T-helper 2 cell treated with Interferon-gamma antibody and Interleukin-4, amounts not matched to agents 5 μg/mL and 100 μg/mL, for 36 hours (primary cell): ENCODE results near the gene DIS3L2.
"Not testable (repeated sequence)": the region's sequence is repeated elsewhere in the genome, so short reads cannot be mapped to it uniquely, and the experiment has no call there.

Experiments used
- DNase-seq: peaks from one replicate; pipeline ENCODE4 v3.0.0; 2021; ENCODE audit warnings: low spot score
- H3K27ac Mint-ChIP-seq: one replicate; pipeline ENCODE4 v1.8.0; 2021; ENCODE audit warnings: mild to moderate bottlenecking, mixed read lengths
- H3K27me3 Mint-ChIP-seq: one replicate; pipeline ENCODE4 v1.8.0; 2021; ENCODE audit warnings: low read depth, mixed read lengths
- H3K36me3 Mint-ChIP-seq: one replicate; pipeline ENCODE4 v1.8.0; 2021; ENCODE audit warnings: low read depth, mixed read lengths
- H3K4me1 Mint-ChIP-seq: one replicate; pipeline ENCODE4 v1.8.0; 2021; ENCODE audit warnings: low read depth, mixed read lengths
- H3K4me3 Mint-ChIP-seq: one replicate; pipeline ENCODE4 v1.8.0; 2022; ENCODE audit warnings: mild to moderate bottlenecking, moderate library complexity, mixed read lengths
- H3K9me3 Mint-ChIP-seq: one replicate; pipeline ENCODE4 v1.8.0; 2021; ENCODE audit warnings: mixed read lengths

Gene DIS3L2

DNA sequence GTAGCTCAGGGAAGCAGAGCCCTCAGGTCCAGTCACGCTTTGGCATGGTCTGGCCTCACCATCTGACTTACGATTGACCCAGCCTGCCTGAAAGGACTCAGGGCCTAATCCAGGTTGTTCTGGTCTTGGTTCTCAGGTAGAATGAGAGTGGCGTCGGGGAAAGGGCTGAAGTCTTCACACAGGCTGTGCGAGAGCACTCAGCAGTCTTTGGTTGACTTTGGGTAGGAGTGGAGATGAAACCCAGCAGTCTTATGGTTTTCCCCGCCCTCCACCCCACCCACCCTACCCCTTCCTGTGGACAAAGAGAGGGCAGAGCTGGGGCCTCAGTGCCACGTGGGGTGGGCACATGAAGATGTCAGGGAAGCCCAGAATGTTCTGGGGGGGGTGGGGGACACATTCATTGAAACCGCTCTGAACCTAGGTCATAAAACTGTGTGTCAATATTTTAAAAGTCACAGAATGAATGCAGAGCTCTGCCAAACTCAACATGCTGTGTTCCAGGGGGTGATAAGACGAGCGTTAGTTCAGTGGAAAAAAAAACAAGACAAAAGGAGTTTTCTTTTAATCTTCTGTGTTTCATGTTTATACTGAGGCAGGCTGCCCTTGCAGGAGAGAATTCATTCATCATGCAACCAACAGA is 358.4 kb downstream of the DIS3L2 start:
- no peak for DNase-seq
- Mint-ChIP-seq H3K27me3 (no peaks in the 10 kb centered on the region), H3K9me3 (no peaks in the 10 kb centered on the region), H3K4me3 (peak overlapping the region; percentile 65), H3K27ac (peak overlapping the region; percentile 89), H3K36me3 (peaks cover 2% of the 10 kb centered on the region), H3K4me1 (peaks cover 61% of the 10 kb centered on the region)

DNA sequence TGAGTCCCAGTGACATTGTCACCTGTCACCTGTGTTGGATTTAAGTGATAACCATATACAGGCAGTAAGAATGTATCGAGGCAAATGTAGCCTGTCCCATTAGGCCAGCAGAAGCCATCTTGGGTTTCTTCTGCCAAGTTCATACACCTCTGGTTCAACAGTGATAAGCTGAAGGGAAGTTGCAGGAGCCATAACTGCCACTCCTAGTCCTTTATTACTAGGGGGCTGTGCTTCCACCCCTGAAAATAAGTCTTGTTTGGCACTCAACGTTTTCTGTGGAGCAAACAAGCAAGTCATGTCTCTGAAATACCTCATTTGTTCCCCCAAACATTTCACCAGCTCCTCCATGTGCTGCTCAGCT is 358.9 kb downstream of the DIS3L2 start:
- no peak for DNase-seq
- H3K27me3 Mint-ChIP-seq = no peaks in the 10 kb centered on the region
- H3K36me3 Mint-ChIP-seq = peaks cover 2% of the 10 kb centered on the region
- no peaks in the 10 kb centered on the region for H3K9me3 Mint-ChIP-seq
- peak overlapping the region; percentile 65 for H3K4me3 Mint-ChIP-seq
- peaks cover 56% of the 10 kb centered on the region for H3K4me1 Mint-ChIP-seq
- H3K27ac Mint-ChIP-seq = peak overlapping the region; percentile 89

DNA sequence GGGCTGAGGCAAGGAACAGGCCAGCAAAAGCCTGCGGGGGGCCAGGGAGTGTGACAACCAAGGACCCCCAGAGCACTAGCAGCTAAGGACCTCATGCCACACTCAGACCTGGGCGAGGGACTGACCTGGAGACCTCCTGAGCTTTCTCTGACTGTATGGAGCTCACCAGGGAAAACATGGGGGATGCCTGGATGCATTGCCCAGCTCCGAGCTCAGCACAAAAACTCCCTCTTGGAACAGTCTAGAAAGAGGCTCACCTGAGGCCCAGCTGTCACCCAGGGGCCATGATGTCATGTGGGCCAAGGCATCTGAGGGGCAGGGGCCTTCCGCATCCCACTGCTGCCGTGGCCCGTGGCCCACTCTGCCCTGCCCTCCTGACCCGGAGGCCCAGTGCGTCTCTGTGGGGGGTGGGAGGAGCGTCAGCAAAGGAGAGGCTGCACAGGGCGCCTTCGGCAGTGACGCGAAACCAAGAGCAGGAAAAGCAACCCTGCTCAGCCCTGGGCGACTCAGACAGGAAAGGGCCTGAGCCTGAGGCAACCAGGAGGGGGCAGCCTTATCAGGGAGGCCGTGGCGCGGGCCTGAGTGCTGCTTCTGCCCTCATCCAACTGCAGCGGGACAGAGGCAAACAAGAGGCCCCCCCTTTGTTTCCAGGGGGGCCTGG is 359.8 kb downstream of the DIS3L2 start:
- peak overlapping the region; percentile 89 for H3K27ac Mint-ChIP-seq
- H3K9me3 Mint-ChIP-seq = no peaks in the 10 kb centered on the region
- H3K4me1 Mint-ChIP-seq = peaks cover 48% of the 10 kb centered on the region
- H3K27me3 Mint-ChIP-seq = no peaks in the 10 kb centered on the region
- DNase-seq = peak; percentile 70
- peaks cover 2% of the 10 kb centered on the region for H3K36me3 Mint-ChIP-seq
- peak overlapping the region; percentile 63 for H3K4me3 Mint-ChIP-seq

DNA sequence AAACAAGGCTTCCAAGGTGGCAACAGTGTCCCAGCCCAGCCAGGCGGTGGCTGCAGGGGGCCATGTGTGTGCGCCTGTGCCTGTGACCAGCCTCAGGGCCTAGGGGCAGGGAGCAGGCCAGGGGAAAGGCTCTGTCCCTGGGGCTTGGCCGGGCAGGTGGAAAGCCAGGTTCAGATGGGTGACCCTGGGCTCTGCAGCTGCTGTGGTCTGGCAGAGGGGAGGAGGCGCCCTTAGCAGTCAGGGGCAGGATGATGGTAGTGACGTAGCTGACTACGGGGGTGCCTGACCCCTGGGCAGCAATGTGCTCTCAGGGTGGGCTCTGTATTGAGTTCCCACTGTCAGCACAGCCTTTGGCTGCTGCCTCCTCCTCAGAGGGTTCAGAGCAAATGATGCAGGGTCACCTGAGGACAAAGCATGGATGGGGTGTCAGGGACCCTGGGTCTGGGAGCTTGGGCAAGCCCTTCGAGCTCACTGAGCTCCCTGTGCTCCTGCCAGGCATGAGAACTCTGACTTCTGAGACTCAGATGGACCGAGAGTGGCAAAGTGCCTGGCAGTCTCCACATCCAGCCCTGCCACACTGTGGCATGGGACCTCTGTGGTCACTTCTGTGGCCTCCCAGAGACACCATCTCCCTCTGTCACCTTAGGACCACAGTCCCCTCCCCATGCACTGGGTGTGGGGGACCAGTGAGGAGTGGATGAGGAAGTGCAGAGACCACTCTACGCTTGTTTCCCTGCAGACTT is 360.5 kb downstream of the DIS3L2 start:
- no peaks in the 10 kb centered on the region for H3K27me3 Mint-ChIP-seq
- H3K36me3 Mint-ChIP-seq = peaks cover 2% of the 10 kb centered on the region
- peak overlapping the region; percentile 63 for H3K4me3 Mint-ChIP-seq
- no peak for DNase-seq
- peaks cover 42% of the 10 kb centered on the region for H3K4me1 Mint-ChIP-seq
- H3K27ac Mint-ChIP-seq = peak overlapping the region; percentile 89
- no peaks in the 10 kb centered on the region for H3K9me3 Mint-ChIP-seq

DNA sequence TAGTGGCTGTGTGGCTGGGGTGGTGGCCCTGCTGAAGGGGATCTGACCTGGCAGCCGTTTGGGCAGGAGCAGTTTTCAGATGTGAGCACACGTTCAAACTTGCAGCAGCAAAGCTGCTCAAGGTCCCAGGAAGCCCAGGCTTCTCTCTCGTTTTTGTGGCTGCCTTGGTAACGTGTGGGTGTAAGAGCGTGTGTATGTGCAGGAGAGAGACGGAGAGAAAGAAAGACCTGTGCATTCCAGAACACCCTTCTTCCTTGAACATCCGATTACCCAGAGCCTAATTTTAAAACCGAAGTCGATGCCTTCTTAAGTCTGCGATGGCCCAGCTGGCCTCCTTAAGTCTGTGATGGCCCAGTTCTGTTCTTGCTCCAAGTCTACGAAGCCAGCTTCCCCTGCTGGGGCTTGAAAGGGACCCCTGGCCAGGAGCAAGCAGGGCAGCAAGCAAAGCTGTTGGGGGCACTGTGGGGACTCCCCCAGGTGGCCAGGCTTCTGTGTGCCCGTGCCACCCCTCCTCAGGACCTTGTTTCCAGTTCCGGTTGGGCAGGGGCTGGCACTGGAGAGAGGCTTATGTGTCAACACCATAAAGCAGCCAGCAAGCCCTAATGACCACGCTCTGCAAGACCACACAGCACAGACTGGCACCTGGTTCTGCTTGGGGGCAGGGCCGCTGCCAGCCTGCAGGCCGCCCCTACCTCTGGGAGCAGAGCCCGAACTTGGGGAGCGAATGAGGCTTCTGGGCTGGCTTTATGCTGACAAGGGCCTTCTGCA is 361.2 kb downstream of the DIS3L2 start:
- no peak for DNase-seq
- Mint-ChIP-seq H3K27me3 (no peaks in the 10 kb centered on the region), H3K9me3 (no peaks in the 10 kb centered on the region), H3K4me1 (peaks cover 44% of the 10 kb centered on the region), H3K4me3 (peak overlapping the region; percentile 60), H3K27ac (peak overlapping the region; percentile 65), H3K36me3 (peaks cover 2% of the 10 kb centered on the region)

DNA sequence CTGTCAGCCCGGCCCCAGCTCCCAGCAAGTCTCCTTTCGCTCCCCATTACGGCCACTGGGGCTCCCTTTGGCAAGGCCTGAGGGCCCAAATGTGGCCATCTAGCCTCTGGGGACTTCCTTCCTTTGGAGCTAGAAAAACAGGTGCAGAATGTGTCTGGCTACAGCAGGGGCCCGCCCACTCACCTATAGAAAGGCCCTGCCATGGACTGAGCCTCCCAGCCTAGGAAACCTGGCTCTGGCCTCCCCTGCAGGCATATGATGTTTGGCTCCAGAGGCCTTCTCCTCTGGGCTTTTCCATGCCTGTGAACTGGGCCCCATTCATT is 361.8 kb downstream of the DIS3L2 start:
- H3K9me3 Mint-ChIP-seq = no peaks in the 10 kb centered on the region
- H3K27me3 Mint-ChIP-seq = no peaks in the 10 kb centered on the region
- no peak overlapping the region for H3K4me3 Mint-ChIP-seq
- no peak overlapping the region for H3K27ac Mint-ChIP-seq
- no peak for DNase-seq
- peaks cover under 1% of the 10 kb centered on the region for H3K36me3 Mint-ChIP-seq
- H3K4me1 Mint-ChIP-seq = peaks cover 42% of the 10 kb centered on the region

DNA sequence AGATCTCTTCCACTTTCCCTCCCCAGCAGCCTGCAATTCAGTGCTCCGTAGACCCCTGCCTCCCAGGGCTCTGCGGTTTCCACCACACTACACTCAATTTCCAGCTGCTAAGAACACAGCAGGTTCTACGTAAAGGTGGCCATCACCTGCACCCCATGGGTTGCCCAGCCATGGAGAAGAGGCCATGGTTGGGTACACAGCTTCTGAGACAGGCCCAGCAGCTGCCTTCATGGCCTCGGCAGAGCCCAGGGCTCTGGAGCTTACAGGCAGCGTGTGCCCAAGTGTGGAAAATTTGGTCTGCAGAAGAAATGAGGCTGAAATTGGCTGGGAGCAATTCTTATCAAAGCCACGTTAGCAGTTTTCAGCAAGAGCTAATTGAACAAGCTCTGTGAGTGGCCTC is 362.5 kb downstream of the DIS3L2 start:
- H3K9me3 Mint-ChIP-seq, H3K4me3 Mint-ChIP-seq, H3K36me3 Mint-ChIP-seq, H3K27me3 Mint-ChIP-seq, DNase-seq: not testable (repeated sequence)
- H3K4me1 Mint-ChIP-seq = peaks cover 38% of the 10 kb centered on the region
- H3K27ac Mint-ChIP-seq = peak overlapping the region; percentile 65

DNA sequence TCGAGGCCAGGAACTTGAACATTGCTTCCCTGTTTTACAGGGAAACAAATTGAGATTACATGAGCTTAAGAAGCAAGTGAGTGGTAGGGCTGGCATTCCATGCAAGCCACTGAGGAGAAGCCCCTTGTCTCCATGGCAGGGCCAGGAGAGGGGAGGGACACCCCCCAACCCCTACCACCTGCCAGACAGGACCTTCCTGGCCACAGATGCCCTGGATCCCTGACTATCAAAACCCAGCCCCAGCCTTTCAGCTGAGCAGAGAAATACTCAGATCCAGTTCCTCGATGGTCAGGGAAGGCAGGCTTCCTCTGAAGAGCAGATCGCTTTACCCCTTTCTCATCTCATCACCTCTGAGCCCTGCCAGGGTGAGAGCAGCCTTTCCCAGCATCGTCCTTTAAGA is 363.3 kb downstream of the DIS3L2 start:
- Mint-ChIP-seq H3K9me3 (no peaks in the 10 kb centered on the region), H3K4me1 (peaks cover 35% of the 10 kb centered on the region), H3K36me3 (no peaks in the 10 kb centered on the region), H3K27ac (no peak overlapping the region), H3K27me3 (no peaks in the 10 kb centered on the region), H3K4me3 (no peak overlapping the region)
- DNase-seq = no peak

DNA sequence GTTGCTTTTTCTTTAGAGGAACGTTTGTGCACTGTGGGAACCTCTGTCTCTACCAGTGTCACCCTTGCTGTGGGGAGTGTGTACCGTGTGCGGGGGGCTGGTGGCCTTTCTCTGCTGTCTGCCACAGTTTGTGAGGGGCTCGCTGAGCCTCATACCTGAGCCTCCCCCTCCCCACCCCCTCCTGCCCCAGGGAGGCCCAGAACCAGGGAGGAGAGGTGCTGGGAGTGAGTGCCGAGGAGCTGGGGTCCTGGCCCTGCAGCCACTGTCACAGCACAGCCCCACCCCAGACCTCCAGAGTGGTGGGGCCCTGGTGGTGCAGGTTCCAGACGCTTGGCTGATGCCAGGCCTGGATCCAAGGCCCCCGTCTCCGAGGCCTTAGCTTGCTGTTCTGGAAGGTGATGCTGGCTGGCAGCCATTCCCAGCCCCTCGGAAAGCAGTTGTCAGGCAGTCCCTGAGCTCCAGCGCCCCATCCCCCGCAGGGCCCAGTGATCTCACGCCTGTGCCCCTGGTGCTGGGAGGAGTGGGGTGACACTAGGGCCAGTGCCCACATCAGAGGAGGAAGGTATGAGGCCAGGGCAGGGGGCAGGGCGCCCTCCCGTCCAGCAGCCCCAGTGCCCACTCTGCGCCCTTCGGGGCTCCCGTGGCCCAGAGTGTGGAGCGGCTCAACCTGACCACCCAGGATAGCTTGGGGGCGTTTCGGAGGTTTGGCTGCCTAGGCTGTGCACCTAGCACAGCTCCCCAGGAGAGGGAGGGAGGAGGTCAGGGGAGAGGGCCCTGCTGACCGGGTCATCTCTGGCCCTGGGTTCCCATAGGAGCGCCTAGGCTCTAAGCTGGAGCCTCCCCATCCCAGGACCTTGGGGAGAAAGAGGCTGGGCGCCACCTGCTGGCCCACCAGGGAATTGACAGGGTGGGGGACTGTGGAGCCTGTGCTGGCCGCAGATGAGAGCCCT is 364.1 kb downstream of the DIS3L2 start:
- Mint-ChIP-seq H3K27me3 (no peaks in the 10 kb centered on the region), H3K27ac (no peak overlapping the region), H3K4me1 (peaks cover 28% of the 10 kb centered on the region), H3K36me3 (no peaks in the 10 kb centered on the region), H3K4me3 (no peak overlapping the region), H3K9me3 (no peaks in the 10 kb centered on the region)
- DNase-seq = no peak

DNA sequence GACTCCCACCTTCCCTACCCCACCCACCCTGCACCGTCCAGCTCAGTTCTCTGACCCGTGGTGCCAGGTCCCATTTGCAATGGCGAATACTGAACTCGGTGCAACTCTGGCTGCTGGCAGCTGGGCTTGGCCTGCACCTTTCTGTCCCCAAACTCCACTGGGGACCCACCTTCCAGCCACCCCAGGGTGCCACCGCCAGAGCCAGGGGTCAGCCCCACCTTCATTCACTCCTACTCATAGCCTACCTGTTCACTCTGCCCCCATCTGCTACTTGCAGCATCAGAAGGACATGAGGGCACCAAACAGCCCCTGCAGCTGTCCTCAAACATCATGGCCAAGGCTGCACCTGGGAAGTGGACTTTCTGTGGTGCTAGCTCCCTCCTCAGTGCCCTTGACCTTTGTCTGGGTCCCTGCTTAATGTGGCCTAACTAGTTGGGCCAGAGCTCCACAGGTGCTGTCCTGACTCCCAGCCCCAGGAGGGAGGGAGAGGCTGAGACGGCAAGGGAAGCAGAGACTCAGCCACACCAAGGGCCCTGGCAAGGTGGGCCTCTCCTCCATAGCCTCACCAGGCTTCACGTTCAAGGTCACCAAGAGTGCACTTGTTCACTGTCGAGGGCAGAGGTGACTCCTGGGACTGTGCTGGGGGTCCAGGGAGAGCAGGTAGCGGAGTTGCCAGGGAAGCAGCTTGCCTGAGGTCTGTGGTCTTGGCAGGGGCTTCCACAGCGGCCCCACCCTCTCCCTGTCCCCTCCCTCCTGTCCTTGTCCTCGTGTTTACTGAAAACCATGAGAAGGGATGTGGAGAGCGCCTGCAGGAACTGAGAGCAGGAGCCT is 365.0 kb downstream of the DIS3L2 start:
- not testable (repeated sequence) for DNase-seq, H3K9me3 Mint-ChIP-seq, H3K27ac Mint-ChIP-seq, H3K27me3 Mint-ChIP-seq, H3K4me3 Mint-ChIP-seq, H3K36me3 Mint-ChIP-seq
- peaks cover 19% of the 10 kb centered on the region for H3K4me1 Mint-ChIP-seq

DNA sequence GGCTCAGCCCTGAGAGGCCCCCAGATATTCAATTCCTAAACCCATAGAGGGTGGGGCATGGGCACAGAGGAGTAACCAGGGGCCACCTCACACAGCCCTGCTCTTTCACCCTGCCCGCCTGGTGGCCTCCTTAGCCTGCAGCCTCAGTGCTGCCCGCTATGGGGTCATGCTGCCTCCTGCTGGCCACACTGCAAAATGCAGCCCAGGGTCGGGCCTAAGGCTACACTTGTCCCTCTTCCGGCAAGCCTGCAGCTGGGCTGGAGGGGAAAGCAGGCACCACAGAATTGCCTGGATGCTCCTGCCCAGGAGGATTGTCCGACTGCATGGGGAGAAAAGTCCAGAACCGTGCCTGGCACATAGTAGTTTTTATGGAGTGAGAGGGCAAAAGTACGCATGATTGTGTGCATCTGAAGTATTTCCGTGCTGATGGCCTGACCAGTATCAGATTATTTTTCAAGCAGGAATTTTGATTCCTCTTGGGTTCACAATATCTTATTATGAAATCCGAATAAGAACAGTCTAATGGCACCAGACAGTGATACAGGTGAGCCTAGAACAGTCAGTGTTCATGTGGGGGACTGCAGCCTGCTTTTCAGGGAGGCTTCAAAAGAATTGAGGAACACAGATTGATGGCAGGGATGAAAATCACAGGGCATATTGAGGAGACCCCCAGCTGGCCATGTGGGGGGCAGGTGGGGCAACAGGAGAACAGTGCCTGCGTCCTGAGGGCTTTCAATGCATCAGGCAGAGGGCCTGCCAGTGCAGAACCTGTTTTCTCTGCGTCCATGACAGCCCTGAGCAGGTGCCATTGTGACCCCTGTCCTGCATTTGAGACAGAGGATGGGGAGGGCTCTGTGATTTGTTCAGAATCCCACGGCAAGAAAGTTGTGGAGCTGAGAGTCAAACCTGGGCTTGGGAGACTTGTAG is 365.9 kb downstream of the DIS3L2 start:
- peak; percentile 68 for DNase-seq
- no peaks in the 10 kb centered on the region for H3K27me3 Mint-ChIP-seq
- H3K4me3 Mint-ChIP-seq = no peak overlapping the region
- no peaks in the 10 kb centered on the region for H3K9me3 Mint-ChIP-seq
- H3K4me1 Mint-ChIP-seq = peaks cover 14% of the 10 kb centered on the region
- no peak overlapping the region for H3K27ac Mint-ChIP-seq
- no peaks in the 10 kb centered on the region for H3K36me3 Mint-ChIP-seq

DNA sequence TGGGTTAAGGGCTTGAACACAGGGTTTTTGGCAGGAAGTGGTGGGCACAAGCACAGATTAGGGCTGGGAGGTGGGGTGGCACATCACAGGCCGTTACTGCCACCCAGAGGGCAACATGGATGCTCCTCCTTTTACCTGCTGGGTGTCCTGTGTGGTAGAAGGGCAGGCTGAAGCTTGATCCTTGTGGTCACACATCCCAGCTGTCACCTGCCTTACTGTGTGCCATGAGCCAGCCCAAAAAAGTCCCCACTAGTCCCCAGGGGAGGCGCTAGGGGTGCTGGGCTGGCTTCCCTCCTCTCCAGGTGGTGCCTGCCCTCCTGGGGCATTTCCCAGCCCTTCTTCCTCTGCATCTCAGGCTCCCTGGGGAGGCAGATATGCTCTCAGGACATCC is 366.5 kb downstream of the DIS3L2 start:
- H3K36me3 Mint-ChIP-seq = no peaks in the 10 kb centered on the region
- H3K27me3 Mint-ChIP-seq = no peaks in the 10 kb centered on the region
- no peak overlapping the region for H3K4me3 Mint-ChIP-seq
- no peak for DNase-seq
- no peaks in the 10 kb centered on the region for H3K9me3 Mint-ChIP-seq
- H3K4me1 Mint-ChIP-seq = peaks cover 11% of the 10 kb centered on the region
- no peak overlapping the region for H3K27ac Mint-ChIP-seq
